ENCODE results near the gene PSMD10.

Gene PSMD10

DNA sequence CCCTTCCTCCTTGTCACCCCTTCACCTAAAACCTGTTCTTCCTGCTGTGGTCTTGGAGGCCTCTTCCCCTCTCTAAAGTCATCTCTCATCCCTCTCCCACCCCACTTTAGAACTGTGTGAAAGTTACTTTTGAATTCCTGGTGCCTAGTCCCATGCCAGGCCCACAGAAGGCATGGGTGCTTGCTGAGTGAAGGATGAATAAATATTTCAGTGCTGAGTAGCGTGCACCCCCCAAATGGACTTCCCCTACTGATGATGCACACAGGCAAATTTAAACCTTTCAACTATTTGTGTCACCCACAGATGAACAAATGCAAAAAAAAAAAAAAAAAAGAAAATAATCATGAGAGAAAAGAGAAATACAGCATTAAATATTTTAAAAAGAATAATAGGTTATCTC lies 19.8 kb downstream of the PSMD10 start:
- DNase-seq, result no peak
- no peak for ATAC-seq

DNA sequence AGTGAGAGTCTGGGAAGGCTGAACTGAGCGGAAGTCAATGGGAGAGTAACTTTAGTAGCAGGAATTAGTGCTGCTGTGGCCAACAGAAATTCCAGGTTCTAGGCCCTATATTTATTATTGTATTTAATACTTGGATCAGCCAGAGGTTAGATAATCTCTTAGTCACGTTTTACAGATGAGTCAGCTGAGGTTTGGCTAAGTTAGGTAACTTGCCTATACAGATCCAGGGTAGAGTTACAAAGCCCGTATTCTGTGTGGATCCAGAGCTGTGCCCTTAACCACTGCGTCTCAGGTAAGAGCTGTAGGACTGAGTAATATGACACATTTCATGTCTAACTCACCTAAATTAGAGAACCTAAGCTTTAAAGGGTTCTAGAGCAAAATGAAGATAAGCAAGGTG lies 20.5 kb downstream of the PSMD10 start:
- ATAC-seq (no peak), DNase-seq (no peak)

DNA sequence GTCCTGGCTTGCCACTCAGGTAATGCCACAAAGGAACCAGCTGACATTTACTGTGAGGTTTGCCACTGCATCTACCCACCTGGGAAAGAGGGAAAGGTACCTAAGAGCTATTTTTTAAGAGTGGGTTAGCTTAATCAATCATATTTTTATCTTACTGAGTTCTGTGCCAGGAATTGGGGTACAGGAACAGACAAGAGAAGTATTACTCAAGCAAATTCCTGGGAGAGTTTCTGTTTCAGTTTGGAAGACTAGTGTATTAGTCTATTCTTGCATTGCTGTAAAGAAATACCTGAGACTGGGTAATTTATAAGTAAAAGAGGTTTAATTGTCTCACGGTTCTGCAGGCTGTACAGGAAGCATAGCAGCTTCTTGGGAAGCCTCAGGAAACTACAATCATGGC lies 23.2 kb downstream of the PSMD10 start:
- DNase-seq (no peak), ATAC-seq (no peak)

DNA sequence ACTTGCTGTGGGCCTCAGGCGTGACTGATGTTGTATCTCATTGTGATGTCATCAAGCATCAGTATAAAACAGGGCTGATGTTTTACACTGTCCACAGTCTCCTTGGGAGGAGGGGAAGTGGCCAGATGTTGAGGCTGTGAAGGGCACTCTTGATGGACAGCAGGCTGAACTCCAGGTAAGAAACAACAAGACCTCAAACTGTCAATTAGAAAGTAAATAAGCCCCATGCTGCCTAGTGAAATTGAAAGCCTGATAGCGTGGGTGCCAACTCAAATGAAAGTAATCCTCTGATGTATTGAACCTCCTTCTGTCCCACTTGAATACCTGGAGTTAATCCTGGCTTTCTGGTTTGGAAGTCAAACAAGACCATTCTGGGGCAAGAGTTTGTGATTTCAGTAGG lies 26.7 kb downstream of the PSMD10 start:
- DNase-seq (no peak), ATAC-seq (no peak)

DNA sequence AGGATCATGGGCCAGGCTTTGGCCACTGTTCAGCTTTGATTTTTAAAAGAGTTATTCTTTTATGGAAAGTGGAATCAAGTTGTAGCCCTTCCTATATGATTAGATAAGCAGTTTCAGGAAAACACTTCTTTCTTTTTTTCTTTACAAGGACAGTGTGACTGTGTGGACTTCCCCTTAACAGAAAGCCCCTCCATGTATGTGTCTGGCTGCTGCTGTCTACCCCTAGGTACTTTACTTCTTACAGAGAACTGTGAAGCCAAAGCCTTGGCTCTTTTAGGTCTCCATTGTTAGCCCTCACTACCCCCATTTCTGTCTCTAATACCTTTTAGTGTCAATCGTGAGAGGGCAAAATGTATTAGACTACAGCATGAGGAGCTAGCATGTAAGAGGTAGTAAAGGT lies 27.3 kb downstream of the PSMD10 start:
- ATAC-seq (no peak), DNase-seq (no peak)

DNA sequence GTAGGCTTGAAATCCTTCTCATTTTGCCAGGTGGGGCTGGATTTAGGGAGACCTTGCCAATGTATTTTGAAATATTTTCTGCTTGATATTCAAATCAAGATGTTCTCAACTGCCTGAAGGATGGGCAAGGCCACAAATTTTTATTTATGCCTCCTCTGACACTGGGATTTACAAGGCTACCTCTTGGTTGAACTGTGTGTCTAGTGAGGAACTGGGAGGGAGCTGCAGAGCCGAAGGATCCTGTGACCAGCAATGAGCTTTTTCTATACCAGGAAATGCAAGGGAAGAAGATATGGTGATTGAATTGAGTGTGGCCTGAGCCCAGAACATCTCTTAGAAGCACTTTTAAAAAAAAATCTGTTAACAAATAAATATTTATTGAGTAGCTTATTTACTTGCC lies 31.5 kb downstream of the PSMD10 start:
- ATAC-seq (no peak), DNase-seq (no peak)

DNA sequence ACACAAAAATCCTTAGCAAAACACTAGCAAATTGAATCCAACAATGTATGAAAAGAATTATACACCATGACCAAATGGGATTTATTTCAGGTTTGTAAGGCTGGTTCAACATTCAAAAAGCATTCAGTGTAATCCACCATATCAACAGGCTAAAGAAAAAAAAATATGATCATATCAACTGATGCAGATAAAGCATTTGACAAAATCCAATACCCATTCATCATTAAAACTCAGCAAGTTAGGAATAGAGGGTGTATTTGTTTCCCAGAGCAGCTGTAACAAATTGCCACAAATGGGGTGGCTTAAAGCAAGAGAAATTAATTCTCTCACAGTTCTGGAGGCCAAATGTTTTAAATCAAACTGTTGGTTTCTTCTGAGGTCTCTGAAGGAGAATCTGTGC lies 35.8 kb downstream of the PSMD10 start:
- DNase-seq (no peak), ATAC-seq (no peak)

DNA sequence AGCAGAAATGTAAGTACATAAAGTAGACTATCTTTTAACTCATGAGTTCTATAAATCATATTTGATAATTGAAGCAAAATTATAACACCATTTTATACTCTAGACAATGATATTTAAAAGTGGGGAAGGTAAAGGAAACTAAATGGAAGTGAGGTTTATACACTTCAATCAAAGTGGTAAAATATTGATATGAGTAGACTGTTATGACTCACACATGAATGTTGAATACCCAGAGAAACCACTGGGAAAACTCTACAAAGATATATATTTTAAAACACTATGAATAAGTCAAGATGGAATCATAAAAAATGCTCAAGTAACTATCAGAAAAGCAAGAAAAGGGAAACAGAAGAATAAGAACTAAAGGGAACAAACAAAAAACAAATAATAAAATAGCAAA lies 38.1 kb downstream of the PSMD10 start:
- DNase-seq (no peak), ATAC-seq (peak; percentile 81)

DNA sequence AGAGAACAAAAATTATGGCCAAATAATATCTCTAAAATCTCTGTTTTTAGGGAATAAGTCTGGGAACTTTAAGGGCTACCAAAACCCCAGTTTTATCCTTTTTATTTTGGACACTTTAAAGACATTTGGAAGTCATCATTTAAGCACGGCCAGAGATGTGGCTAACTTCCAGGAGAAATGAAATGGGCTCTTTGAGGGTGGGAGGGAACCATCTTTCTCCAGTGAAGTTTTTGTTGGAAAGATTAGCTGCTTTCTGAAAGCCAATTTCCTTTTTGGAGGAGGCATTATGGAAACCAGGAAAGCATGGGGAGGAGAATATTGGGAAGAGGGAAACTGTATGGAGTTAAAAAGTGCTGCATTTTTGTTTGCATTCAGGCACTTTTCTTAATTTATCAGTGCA lies 41.7 kb downstream of the PSMD10 start:
- ATAC-seq, result no peak

DNA sequence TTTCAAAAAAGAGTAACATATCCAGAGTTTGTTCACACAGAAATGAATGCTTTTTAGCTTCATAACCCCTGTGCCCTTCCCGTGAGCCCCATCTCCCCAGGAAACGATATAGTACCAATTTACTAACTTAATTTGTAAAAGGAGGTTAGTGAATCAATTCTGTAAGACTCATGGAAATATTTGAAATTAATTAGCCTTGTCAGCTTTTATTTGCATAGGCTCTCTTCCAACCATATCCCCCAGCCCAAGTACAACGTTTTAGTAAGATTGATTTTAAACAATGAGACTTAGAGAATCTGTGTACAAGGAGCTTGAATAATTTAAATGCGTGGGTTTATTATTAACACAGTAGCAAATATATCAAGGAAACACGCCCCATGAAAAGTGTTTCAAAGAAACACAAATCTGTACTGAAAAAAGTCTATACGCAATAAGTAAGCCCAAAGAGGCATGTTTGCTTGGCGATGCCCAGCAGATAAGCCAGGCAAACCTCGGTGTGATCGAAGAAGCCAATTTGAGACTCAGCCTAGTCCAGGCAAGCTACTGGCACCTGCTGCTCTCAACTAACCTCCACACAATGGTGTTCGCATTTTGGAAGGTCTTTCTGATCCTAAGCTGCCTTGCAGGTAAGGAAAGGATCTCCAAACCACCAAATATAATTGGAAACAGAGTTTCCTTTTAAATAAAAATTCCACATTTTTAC lies 46.6 kb downstream of the PSMD10 start, which contains the start of gene VSIG1:
Gene VSIG1 (plus strand): TSS at position 512 of the 703 bp plus-strand sequence. CDS start 66 bp downstream, at position 578.
- DNase-seq, result no peak

More for the DNA sequence above, 41.7 kb downstream of the PSMD10 start:
- DNase-seq, result no peak

DNA sequence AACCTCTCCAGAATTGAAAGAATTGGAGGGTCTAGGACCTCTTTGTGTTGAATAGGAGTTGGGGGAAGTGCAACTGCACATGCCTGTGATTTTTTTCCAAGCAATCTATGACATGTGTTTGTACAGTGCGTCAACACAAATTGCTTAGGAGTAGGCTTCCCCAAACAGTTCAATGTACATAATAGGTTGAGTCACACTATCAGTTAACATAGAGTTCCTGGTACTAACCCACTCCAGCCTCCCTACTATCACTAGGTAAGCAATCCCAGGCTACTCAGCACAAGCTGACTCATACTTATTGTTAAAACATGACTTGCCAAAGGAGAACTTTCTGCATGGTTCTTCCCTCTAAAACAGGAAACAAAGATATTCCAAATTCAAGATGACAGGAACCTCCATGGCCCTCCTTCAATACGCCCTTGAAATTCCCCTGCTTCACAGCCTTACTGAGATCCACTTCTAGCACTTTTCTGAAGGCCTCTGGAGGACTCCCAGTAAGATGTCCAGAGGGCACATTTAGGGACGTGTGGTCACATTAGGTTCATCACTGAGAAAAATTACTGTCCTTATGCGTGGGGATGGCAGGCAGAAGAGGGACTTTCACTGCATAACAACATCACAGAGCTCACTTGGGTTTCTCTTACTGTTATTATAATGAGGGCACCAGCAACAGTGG lies 54.9 kb downstream of the PSMD10 start:
- DNase-seq, result no peak
- ATAC-seq, result no peak

More for the DNA sequence above, 46.6 kb downstream of the PSMD10 start, which contains the start of gene VSIG1:
- ATAC-seq, result no peak

DNA sequence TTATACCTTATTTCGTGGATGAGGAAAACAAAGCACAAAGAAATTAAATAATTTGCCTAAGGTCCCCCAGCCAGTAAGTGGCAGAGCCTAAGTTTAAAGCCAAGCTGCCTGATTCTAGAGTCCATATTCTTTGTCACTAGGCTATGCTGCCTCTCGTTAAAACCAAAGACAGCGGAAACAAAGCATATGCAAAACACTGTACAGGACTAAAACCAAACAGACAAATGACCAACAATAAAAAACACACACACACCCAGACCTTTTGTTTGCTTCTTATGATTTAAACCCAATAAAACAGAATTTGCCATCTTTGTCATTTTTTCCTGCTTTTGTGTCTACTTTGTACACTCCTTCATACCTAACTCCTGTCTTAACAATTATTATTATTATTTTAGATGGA lies 56.6 kb downstream of the PSMD10 start:
- ATAC-seq (no peak), DNase-seq (no peak)
